HepG2 (cell line): ENCODE results near the gene CASP3.

Source experiments
- TF ChIP-seq, protein P1 (sequence below), 2 experiments: sonication (generic) in 1 of 2; formaldehyde crosslinking in 1 of 2; IDR thresholded peaks; 2 replicates each; pipeline versions ENCODE4 v1.5.1 to v1.6.1; 2011 to 2020; ENCODE audit warnings: borderline replicate concordance in 1 of 2, low read depth in 1 of 2, low read length in 1 of 2, mild to moderate bottlenecking in 1 of 2, missing genetic modification reagents in 1 of 2, moderate library complexity in 1 of 2
- TF ChIP-seq, protein P2 (sequence below): sonication (generic); formaldehyde crosslinking; IDR thresholded peaks from 2 replicates; pipeline ENCODE4 v1.5.0; 2020; ENCODE audit warnings: mild to moderate bottlenecking, missing genetic modification reagents, moderate library complexity

DNA sequence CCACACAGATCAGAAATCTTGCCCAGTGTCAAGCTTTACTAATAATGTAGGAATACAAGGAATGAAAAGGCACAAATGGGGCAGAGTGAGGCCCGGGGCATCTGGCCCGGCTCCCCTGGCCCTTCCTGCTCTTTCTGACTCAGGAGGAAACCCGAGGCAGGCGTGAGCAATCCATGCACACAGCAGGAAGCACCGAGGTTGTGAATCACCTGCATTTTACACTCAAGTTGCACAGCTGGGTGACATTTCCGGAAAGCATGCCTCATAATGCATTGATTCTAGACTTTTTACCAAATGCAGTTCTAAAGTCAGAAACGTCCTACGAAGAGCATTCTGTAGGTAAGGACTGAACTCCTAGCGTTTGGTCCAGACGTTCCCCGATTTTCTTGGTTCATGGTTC, 39.2 kb upstream of the CASP3 start:
- TF ChIP-seq, protein P1, sequence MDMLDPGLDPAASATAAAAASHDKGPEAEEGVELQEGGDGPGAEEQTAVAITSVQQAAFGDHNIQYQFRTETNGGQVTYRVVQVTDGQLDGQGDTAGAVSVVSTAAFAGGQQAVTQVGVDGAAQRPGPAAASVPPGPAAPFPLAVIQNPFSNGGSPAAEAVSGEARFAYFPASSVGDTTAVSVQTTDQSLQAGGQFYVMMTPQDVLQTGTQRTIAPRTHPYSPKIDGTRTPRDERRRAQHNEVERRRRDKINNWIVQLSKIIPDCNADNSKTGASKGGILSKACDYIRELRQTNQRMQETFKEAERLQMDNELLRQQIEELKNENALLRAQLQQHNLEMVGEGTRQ (IDR thresholded peaks at IDR 0.05; ENCODE audit: low read depth, low read length), result no peak
- TF ChIP-seq, protein P1 (CRISPR knock-in tag; IDR thresholded peaks at IDR 0.05; ENCODE audit: borderline replicate concordance), result no peak
- TF ChIP-seq, protein P2, sequence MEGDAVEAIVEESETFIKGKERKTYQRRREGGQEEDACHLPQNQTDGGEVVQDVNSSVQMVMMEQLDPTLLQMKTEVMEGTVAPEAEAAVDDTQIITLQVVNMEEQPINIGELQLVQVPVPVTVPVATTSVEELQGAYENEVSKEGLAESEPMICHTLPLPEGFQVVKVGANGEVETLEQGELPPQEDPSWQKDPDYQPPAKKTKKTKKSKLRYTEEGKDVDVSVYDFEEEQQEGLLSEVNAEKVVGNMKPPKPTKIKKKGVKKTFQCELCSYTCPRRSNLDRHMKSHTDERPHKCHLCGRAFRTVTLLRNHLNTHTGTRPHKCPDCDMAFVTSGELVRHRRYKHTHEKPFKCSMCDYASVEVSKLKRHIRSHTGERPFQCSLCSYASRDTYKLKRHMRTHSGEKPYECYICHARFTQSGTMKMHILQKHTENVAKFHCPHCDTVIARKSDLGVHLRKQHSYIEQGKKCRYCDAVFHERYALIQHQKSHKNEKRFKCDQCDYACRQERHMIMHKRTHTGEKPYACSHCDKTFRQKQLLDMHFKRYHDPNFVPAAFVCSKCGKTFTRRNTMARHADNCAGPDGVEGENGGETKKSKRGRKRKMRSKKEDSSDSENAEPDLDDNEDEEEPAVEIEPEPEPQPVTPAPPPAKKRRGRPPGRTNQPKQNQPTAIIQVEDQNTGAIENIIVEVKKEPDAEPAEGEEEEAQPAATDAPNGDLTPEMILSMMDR, result no peak
